Neural progenitor cell (in vitro differentiated cells): ENCODE measurements around the gene USP36.

Experiments
- CTCF ChIP-seq: fragments of 200-600 bp; sonication (generic); IDR thresholded peaks from 2 replicates; pipeline ENCODE4 v1.5.1; 2017; ENCODE audit warnings: antibody characterized with exemption, mild to moderate bottlenecking
- EZH2 ChIP-seq: fragments of 200-600 bp; sonication (generic); IDR thresholded peaks from 2 replicates; pipeline ENCODE4 v1.6.1; 2017; ENCODE audit warnings: antibody characterized with exemption, mild to moderate bottlenecking, moderate library complexity
- EZH2phosphoT487 ChIP-seq: fragments of 200-600 bp; sonication (generic); IDR thresholded peaks from 2 replicates; pipeline ENCODE4 v1.6.1; 2017; ENCODE audit warnings: antibody characterized with exemption

- TF ChIP-seq CTCF (no peak), EZH2phosphoT487 (no peak), EZH2 (no peak)
Measured at GRCh38 chr17:78853926-78854394, 13.3 kb upstream of the USP36 start.
